Activated naive CD8-positive, alpha-beta T cell treated with anti-CD3 and anti-CD28 coated beads, Interleukin-2, amount 50 U/mL, for 24 hours (primary cell): ENCODE results near the gene GEMIN4.

ENCODE experiments used
- ATAC-seq: fragments of 150-1000 bp; cut with Tn5 transposase; one replicate; pipeline ENCODE4 v1.10.0; 2021
- DNase-seq: peaks from one replicate; pipeline ENCODE4 v3.0.0; 2021
- H3K27ac Mint-ChIP-seq: one replicate; pipeline ENCODE4 v1.8.0; 2021; ENCODE audit warnings: mild to moderate bottlenecking, mixed read lengths
- H3K27me3 Mint-ChIP-seq: one replicate; pipeline ENCODE4 v1.8.0; 2021; ENCODE audit warnings: mixed read lengths
- H3K36me3 Mint-ChIP-seq: one replicate; pipeline ENCODE4 v1.8.0; 2021; ENCODE audit warnings: low read depth, mixed read lengths
- H3K4me1 Mint-ChIP-seq: one replicate; pipeline ENCODE4 v1.8.0; 2021; ENCODE audit warnings: mixed read lengths
- H3K4me3 Mint-ChIP-seq: one replicate; pipeline ENCODE4 v1.8.0; 2021; ENCODE audit warnings: mild to moderate bottlenecking, moderate library complexity, mixed read lengths
- H3K9me3 Mint-ChIP-seq: one replicate; pipeline ENCODE4 v1.8.0; 2021; ENCODE audit warnings: mixed read lengths

The GEMIN4 gene

GRCh38 chr17:740240-741017, 11.6 kb downstream of the GEMIN4 start:
- DNase-seq (peak; percentile 43), ATAC-seq (peak; percentile 81)
- H3K36me3 Mint-ChIP-seq, result peaks cover 59% of the 10 kb centered on the region
- peak overlapping the region; percentile 80 for H3K27ac Mint-ChIP-seq
- H3K4me3 Mint-ChIP-seq, result peak overlapping the region; percentile 5
- H3K9me3 Mint-ChIP-seq, result no peaks in the 10 kb centered on the region
- no peaks in the 10 kb centered on the region for H3K27me3 Mint-ChIP-seq
- peaks cover 29% of the 10 kb centered on the region for H3K4me1 Mint-ChIP-seq

- no peaks in the 10 kb centered on the region for H3K27me3 Mint-ChIP-seq
- DNase-seq (no peak), ATAC-seq (no peak)
- H3K9me3 Mint-ChIP-seq, result no peaks in the 10 kb centered on the region
- no peak overlapping the region for H3K27ac Mint-ChIP-seq
- peaks cover 56% of the 10 kb centered on the region for H3K36me3 Mint-ChIP-seq
- peaks cover 42% of the 10 kb centered on the region for H3K4me1 Mint-ChIP-seq
- H3K4me3 Mint-ChIP-seq, result no peak overlapping the region
Observed at GRCh38 chr17:737561-738113, 14.4 kb downstream of the GEMIN4 start.

GRCh38 chr17:733743-734142, 18.3 kb downstream of the GEMIN4 start:
- peak overlapping the region; percentile 90 for H3K4me3 Mint-ChIP-seq
- H3K4me1 Mint-ChIP-seq, result peaks cover 37% of the 10 kb centered on the region
- no peaks in the 10 kb centered on the region for H3K9me3 Mint-ChIP-seq
- peaks cover 39% of the 10 kb centered on the region for H3K36me3 Mint-ChIP-seq
- ATAC-seq, result no peak
- peaks cover 3% of the 10 kb centered on the region for H3K27me3 Mint-ChIP-seq
- peak overlapping the region; percentile 91 for H3K27ac Mint-ChIP-seq
- DNase-seq, result no peak

GRCh38 chr17:732902-733720, 19.0 kb downstream of the GEMIN4 start:
- Mint-ChIP-seq H3K27me3 (peaks cover 3% of the 10 kb centered on the region), H3K36me3 (peaks cover 34% of the 10 kb centered on the region), H3K27ac (peak overlapping the region; percentile 91), H3K4me3 (peak overlapping the region; percentile 90), H3K9me3 (no peaks in the 10 kb centered on the region), H3K4me1 (peaks cover 39% of the 10 kb centered on the region)
- DNase-seq (peak; percentile 78), ATAC-seq (peak; percentile 45)

- ATAC-seq (peak; percentile 61), DNase-seq (peak; percentile 66)
- Mint-ChIP-seq H3K9me3 (no peaks in the 10 kb centered on the region), H3K4me3 (peak within 1 kb of the TSS; percentile 90), H3K27ac (peak within 1 kb of the TSS; percentile 91), H3K36me3 (peaks cover 28% of the 10 kb centered on the region), H3K4me1 (peaks cover 39% of the 10 kb centered on the region), H3K27me3 (peaks cover 3% of the 10 kb centered on the region)
Observed at GRCh38 chr17:732067-732901, 19.8 kb downstream of the GEMIN4 start, which contains the start of gene TLCD3A. Gene TLCD3A (plus strand): TSS chr17:732596. CDS start chr17:732648, 52 bp downstream.

GRCh38 chr17:731644-732066, 20.4 kb downstream of the GEMIN4 start:
- H3K4me1 Mint-ChIP-seq, result peaks cover 39% of the 10 kb centered on the region
- H3K36me3 Mint-ChIP-seq, result peaks cover 25% of the 10 kb centered on the region
- ATAC-seq (peak; percentile 25), DNase-seq (peak; percentile 23)
- H3K4me3 Mint-ChIP-seq, result peak overlapping the region; percentile 67
- H3K27me3 Mint-ChIP-seq, result peaks cover 3% of the 10 kb centered on the region
- peak overlapping the region; percentile 42 for H3K27ac Mint-ChIP-seq
- H3K9me3 Mint-ChIP-seq, result no peaks in the 10 kb centered on the region

- DNase-seq (no peak), ATAC-seq (no peak)
- Mint-ChIP-seq H3K9me3 (no peaks in the 10 kb centered on the region), H3K4me3 (no peak overlapping the region), H3K36me3 (peaks cover 9% of the 10 kb centered on the region), H3K4me1 (peaks cover 28% of the 10 kb centered on the region), H3K27ac (no peak overlapping the region), H3K27me3 (peaks cover 3% of the 10 kb centered on the region)
Observed at GRCh38 chr17:728911-729310, 23.2 kb downstream of the GEMIN4 start.

GRCh38 chr17:726271-726919, 25.7 kb downstream of the GEMIN4 start:
- ATAC-seq (no peak), DNase-seq (no peak)
- no peak overlapping the region for H3K4me3 Mint-ChIP-seq
- H3K4me1 Mint-ChIP-seq, result peaks cover 16% of the 10 kb centered on the region
- no peaks in the 10 kb centered on the region for H3K9me3 Mint-ChIP-seq
- peaks cover 3% of the 10 kb centered on the region for H3K27me3 Mint-ChIP-seq
- H3K36me3 Mint-ChIP-seq, result no peaks in the 10 kb centered on the region
- no peak overlapping the region for H3K27ac Mint-ChIP-seq

- DNase-seq (no peak), ATAC-seq (no peak)
- H3K27ac Mint-ChIP-seq, result no peak overlapping the region
- H3K9me3 Mint-ChIP-seq, result no peaks in the 10 kb centered on the region
- H3K36me3 Mint-ChIP-seq, result no peaks in the 10 kb centered on the region
- no peak overlapping the region for H3K4me3 Mint-ChIP-seq
- H3K27me3 Mint-ChIP-seq, result peaks cover 3% of the 10 kb centered on the region
- H3K4me1 Mint-ChIP-seq, result peaks cover 11% of the 10 kb centered on the region
Observed at GRCh38 chr17:725746-726145, 26.3 kb downstream of the GEMIN4 start.

GRCh38 chr17:725084-725483, 27.0 kb downstream of the GEMIN4 start:
- DNase-seq (no peak), ATAC-seq (no peak)
- Mint-ChIP-seq H3K9me3 (no peaks in the 10 kb centered on the region), H3K4me1 (peaks cover 7% of the 10 kb centered on the region), H3K36me3 (no peaks in the 10 kb centered on the region), H3K4me3 (no peak overlapping the region), H3K27me3 (no peaks in the 10 kb centered on the region), H3K27ac (no peak overlapping the region)

- no peak for DNase-seq
- no peak overlapping the region for H3K27ac Mint-ChIP-seq
- H3K4me1 Mint-ChIP-seq, result peaks cover 7% of the 10 kb centered on the region
- no peak overlapping the region for H3K4me3 Mint-ChIP-seq
- no peaks in the 10 kb centered on the region for H3K9me3 Mint-ChIP-seq
- peaks cover 2% of the 10 kb centered on the region for H3K36me3 Mint-ChIP-seq
- no peak for ATAC-seq
- H3K27me3 Mint-ChIP-seq, result no peaks in the 10 kb centered on the region
Observed at GRCh38 chr17:721540-721937, 30.5 kb downstream of the GEMIN4 start.

- Mint-ChIP-seq H3K27me3 (no peaks in the 10 kb centered on the region), H3K4me1 (peaks cover 7% of the 10 kb centered on the region), H3K27ac (no peak overlapping the region), H3K36me3 (peaks cover 2% of the 10 kb centered on the region), H3K4me3 (no peak overlapping the region), H3K9me3 (no peaks in the 10 kb centered on the region)
- ATAC-seq (no peak), DNase-seq (no peak)
Observed at GRCh38 chr17:720706-721539, 31.1 kb downstream of the GEMIN4 start.

- no peak for DNase-seq
- Mint-ChIP-seq H3K27me3 (no peaks in the 10 kb centered on the region), H3K4me1 (peaks cover 19% of the 10 kb centered on the region), H3K27ac (no peak overlapping the region), H3K9me3 (no peaks in the 10 kb centered on the region), H3K4me3 (no peak overlapping the region), H3K36me3 (peaks cover 5% of the 10 kb centered on the region)
- ATAC-seq, result no peak
Observed at GRCh38 chr17:718075-718474, 34.0 kb downstream of the GEMIN4 start.
